ENCODE data around the gene C1RL. TPM values are rescaled to one million over a fixed set of nuclear protein-coding genes. Genes with fewer than 3 reads are reported as not detected.

The C1RL gene
- polyA plus RNA-seq, 2 of the 4 experiments (the other 2 are of a cell fraction): 25.2 to 30.4 TPM

DNA sequence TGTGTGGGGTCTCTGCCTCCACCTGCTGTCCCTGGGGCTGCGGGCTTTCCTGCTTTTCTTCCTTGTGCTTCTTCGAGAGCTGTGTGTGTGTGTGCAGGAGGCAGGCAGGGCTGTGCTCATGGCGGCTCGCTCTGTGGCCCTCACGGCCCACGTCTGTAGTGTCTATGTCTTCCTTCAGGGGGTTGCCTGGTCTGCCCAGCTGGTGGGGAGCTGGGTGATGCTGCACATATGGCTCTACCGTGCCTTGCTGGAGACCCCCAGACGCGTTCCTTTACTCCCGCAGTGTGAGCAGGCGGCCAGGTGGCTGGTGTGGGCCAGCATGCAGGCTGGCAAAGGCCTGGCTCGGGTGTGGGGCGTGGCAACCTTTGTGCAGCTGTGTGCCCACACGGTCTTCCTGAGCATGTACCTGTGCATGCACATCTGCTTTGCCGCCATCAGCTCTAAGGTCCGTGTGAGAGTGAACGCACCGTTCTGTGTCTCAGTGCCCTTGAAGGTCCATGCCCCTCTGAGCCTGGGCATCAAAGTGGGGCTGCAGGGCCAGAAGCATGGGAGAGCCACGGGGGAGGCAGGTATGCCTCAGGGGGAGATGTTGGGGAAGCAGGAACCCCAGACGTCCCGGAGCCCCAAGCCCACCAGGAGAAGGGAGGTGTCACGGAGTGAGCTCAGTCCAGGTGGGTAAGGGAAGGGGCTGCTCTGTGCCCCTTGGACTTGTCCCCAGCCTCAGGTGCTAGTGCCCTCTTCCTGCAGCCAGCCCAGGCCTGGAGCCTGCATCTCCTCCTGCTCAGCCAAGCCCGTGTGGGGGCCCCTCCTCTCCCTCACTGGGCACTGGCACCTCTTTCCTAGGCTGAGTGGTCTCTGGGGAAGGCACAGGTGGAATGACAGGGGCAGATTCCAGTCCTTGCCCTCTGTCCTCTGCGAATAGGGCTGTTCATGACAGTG is 47.5 kb upstream of the C1RL start:
- ChIA-PET POLR2A (no interaction called here), CTCF (interaction anchor here (0.6 to 4.5 kb wide), 6 partner anchors 11 to 634 kb away, joined by 3 to 71 read pairs (median 5); no protein-coding TSS in a partner anchor)
- WGBS (ENCODE audit: missing lambda C conversion rate): 83% methylated on average over 23 of the region's 24 CpGs
- ATAC-seq (no peak), DNase-seq (ENCODE audit: low read depth in 1 of 2, low spot score in 1 of 2) (no peak), FAIRE-seq (no peak)
- H3K27ac ChIP-seq: no peak overlapping the region
- TF ChIP-seq RNF2 (IDR thresholded peaks at IDR 0.05; ENCODE audit: borderline replicate concordance, low read depth) (no peak), PHF8 (IDR thresholded peaks at IDR 0.05; ENCODE audit: borderline replicate concordance, low read depth) (no peak), GATA3 (IDR thresholded peaks at IDR 0.05; ENCODE audit: borderline replicate concordance) (no peak), EHMT2 (IDR thresholded peaks at IDR 0.05; ENCODE audit: low read depth) (no peak), MYC (IDR thresholded peaks at IDR 0.05; ENCODE audit: borderline replicate concordance, low read length) (no peak), TFCP2L1 (CRISPR knock-in tag; IDR thresholded peaks at IDR 0.05) (no peak), TP53 (CRISPR knock-in tag; IDR thresholded peaks at IDR 0.05) (no peak), CHD2 (IDR thresholded peaks at IDR 0.05; ENCODE audit: low read length, partially characterized antibody) (no peak), JUNB (IDR thresholded peaks at IDR 0.05) (no peak), HDAC2 (IDR thresholded peaks at IDR 0.05) (no peak), MAFK (IDR thresholded peaks at IDR 0.05; ENCODE audit: partially characterized antibody) (no peak), SMC3 (IDR thresholded peaks at IDR 0.05) (no peak), BHLHE40 (IDR thresholded peaks at IDR 0.05; ENCODE audit: low read depth, low read length) (no peak), JUN (IDR thresholded peaks at IDR 0.05) (no peak)
- H3K9me3 ChIP-seq: no peaks in the 10 kb centered on the region
- no peak overlapping the region for H3K4me3 ChIP-seq
- H3K4me2 ChIP-seq: no peak overlapping the region
- H3K4me1 ChIP-seq: no peaks in the 10 kb centered on the region

DNA sequence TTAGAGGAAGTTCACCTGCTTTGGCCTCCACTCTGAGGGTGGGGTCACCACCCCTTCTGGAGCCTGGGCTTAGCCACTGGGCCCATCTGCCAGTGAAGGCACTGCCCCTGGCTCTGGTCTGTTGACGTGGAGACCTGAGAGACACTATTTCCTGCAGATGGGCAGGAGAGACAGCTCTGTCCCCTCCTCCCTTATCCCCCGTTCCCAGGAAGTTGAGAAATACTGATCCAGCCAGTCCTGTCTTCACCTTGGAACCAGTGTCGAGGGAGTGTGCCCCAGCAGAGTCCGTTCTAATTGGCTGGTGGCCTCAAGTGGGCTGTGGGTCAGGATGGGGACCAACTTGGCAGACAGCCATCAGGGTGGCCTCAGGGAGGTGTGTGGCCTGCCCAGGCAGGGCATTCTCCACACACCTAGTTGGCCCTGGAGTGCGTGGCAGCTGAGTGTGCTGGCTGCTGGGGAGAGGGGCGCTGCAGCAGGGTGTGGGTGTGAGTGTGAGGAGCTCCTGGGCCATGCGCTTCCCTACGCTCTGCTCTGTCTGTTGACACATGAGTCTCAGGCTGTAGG is 46.5 kb upstream of the C1RL start:
- Histone ChIP-seq H3K4me2 (no peak overlapping the region), H3K4me3 (no peak overlapping the region), H3K27ac (no peak overlapping the region), H3K4me1 (no peaks in the 10 kb centered on the region), H3K9me3 (no peaks in the 10 kb centered on the region)
- CTCF ChIA-PET: interaction anchor here (0.6 to 4.5 kb wide), 6 partner anchors 8 to 635 kb away, joined by 3 to 71 read pairs (median 4); partner anchors contain the start of gene C1RL
- DNase-seq (ENCODE audit: low read depth in 1 of 2, low spot score in 1 of 2) (no peak), ATAC-seq (no peak), FAIRE-seq (no peak)
- WGBS (ENCODE audit: missing lambda C conversion rate): 73% methylated on average over 7 of the region's 8 CpGs
- TF ChIP-seq ZFP36 (IDR thresholded peaks at IDR 0.05; ENCODE audit: borderline replicate concordance, partially characterized antibody) (no peak), EHF (CRISPR knock-in tag; IDR thresholded peaks at IDR 0.05) (no peak), ZNF302 (CRISPR knock-in tag; IDR thresholded peaks at IDR 0.05) (no peak)
- POLR2A ChIA-PET: no interaction called here

DNA sequence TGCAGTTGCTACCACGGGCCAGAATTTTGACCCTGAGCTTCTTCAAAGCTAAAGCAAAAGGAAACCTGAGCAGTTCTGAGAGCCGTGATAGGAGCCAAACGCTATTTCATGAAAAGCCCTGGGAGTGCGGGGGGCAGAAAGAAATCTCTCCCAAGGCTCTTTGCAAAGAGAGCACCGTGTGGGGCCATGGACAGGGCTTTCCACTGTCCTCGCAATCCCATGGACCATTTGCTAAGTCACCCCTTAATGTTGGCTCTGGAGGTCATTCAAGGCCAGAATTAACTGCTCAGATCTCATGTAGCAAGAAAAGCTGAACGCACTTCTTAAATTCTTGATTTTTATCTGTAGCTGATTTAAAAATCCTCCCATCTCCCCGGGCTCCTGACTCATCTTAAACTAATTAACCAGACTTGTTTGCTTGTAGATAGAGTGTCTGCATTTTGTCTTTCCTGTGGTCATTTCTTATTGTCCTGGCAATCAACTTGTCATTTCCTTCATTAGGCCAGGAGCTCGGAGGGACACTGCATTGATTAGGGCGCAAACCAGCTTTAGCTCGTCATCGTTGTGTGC is 46.0 kb upstream of the C1RL start:
- no peak overlapping the region for H3K4me2 ChIP-seq
- no peaks in the 10 kb centered on the region for H3K4me1 ChIP-seq
- no peak for DNase-seq (ENCODE audit: low read depth in 1 of 2, low spot score in 1 of 2)

More for the DNA sequence above, 46.0 kb upstream of the C1RL start:
- Histone ChIP-seq H3K27ac (no peak overlapping the region), H3K4me3 (no peak overlapping the region), H3K9me3 (no peaks in the 10 kb centered on the region)
- CTCF ChIA-PET: interaction anchor here (0.6 to 4.5 kb wide), 7 partner anchors 9 to 484 kb away, joined by 3 to 71 read pairs (median 4); partner anchors contain the start of gene C1RL
- no peak for FAIRE-seq
- WGBS (ENCODE audit: missing lambda C conversion rate): 84% methylated on average over 12 of the region's 12 CpGs
- POLR2A ChIA-PET: no interaction called here
- no peak for ATAC-seq
- TF ChIP-seq TP53 (CRISPR knock-in tag; IDR thresholded peaks at IDR 0.05) (no peak), EHF (CRISPR knock-in tag; IDR thresholded peaks at IDR 0.05) (no peak), ZFP36 (IDR thresholded peaks at IDR 0.05; ENCODE audit: borderline replicate concordance, partially characterized antibody) (no peak), RARB (CRISPR knock-in tag; IDR thresholded peaks at IDR 0.05) (no peak), GATA3 (IDR thresholded peaks at IDR 0.05; ENCODE audit: borderline replicate concordance) (no peak), MYC (IDR thresholded peaks at IDR 0.05; ENCODE audit: borderline replicate concordance, low read length) (no peak), SREBF2 (IDR thresholded peaks at IDR 0.05) (no peak), ESRRA (IDR thresholded peaks at IDR 0.05; ENCODE audit: borderline replicate concordance, low read length) (no peak), HEYL (CRISPR knock-in tag; IDR thresholded peaks at IDR 0.05) (no peak), KDM5A (IDR thresholded peaks at IDR 0.05) (no peak), EHMT2 (IDR thresholded peaks at IDR 0.05; ENCODE audit: low read depth) (no peak), BHLHE40 (IDR thresholded peaks at IDR 0.05; ENCODE audit: low read depth, low read length) (no peak), CHD2 (IDR thresholded peaks at IDR 0.05; ENCODE audit: low read length, partially characterized antibody) (no peak), FOXS1 (CRISPR knock-in tag; IDR thresholded peaks at IDR 0.05) (no peak), CBX8 (IDR thresholded peaks at IDR 0.05) (no peak)
- TF ChIP-seq, protein P1, sequence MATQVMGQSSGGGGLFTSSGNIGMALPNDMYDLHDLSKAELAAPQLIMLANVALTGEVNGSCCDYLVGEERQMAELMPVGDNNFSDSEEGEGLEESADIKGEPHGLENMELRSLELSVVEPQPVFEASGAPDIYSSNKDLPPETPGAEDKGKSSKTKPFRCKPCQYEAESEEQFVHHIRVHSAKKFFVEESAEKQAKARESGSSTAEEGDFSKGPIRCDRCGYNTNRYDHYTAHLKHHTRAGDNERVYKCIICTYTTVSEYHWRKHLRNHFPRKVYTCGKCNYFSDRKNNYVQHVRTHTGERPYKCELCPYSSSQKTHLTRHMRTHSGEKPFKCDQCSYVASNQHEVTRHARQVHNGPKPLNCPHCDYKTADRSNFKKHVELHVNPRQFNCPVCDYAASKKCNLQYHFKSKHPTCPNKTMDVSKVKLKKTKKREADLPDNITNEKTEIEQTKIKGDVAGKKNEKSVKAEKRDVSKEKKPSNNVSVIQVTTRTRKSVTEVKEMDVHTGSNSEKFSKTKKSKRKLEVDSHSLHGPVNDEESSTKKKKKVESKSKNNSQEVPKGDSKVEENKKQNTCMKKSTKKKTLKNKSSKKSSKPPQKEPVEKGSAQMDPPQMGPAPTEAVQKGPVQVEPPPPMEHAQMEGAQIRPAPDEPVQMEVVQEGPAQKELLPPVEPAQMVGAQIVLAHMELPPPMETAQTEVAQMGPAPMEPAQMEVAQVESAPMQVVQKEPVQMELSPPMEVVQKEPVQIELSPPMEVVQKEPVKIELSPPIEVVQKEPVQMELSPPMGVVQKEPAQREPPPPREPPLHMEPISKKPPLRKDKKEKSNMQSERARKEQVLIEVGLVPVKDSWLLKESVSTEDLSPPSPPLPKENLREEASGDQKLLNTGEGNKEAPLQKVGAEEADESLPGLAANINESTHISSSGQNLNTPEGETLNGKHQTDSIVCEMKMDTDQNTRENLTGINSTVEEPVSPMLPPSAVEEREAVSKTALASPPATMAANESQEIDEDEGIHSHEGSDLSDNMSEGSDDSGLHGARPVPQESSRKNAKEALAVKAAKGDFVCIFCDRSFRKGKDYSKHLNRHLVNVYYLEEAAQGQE (IDR thresholded peaks at IDR 0.05): no peak
- TF ChIP-seq, protein P2, sequence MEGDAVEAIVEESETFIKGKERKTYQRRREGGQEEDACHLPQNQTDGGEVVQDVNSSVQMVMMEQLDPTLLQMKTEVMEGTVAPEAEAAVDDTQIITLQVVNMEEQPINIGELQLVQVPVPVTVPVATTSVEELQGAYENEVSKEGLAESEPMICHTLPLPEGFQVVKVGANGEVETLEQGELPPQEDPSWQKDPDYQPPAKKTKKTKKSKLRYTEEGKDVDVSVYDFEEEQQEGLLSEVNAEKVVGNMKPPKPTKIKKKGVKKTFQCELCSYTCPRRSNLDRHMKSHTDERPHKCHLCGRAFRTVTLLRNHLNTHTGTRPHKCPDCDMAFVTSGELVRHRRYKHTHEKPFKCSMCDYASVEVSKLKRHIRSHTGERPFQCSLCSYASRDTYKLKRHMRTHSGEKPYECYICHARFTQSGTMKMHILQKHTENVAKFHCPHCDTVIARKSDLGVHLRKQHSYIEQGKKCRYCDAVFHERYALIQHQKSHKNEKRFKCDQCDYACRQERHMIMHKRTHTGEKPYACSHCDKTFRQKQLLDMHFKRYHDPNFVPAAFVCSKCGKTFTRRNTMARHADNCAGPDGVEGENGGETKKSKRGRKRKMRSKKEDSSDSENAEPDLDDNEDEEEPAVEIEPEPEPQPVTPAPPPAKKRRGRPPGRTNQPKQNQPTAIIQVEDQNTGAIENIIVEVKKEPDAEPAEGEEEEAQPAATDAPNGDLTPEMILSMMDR (IDR thresholded peaks at IDR 0.05): no peak
